NCI-H345 treated with DMSO at 0.1 percent for 48 hours (cell line): ENCODE data around the gene MAP2.
"Not testable (repeated sequence)": the region's sequence is repeated elsewhere in the genome, so short reads cannot be mapped to it uniquely, and the experiment has no call there.

Experiments
- DNase-seq: peaks from one replicate; lab custom pipeline; 2025; ENCODE audit not compliant: unreplicated experiment; lab: John Stamatoyannopoulos, UW

The MAP2 gene

GRCh38 chr2:209584472-209584871 lies 160.6 kb downstream of the MAP2 start:
- no peak for DNase-seq

GRCh38 chr2:209584915-209585314 lies 161.1 kb downstream of the MAP2 start:
- DNase-seq: no peak

DNA sequence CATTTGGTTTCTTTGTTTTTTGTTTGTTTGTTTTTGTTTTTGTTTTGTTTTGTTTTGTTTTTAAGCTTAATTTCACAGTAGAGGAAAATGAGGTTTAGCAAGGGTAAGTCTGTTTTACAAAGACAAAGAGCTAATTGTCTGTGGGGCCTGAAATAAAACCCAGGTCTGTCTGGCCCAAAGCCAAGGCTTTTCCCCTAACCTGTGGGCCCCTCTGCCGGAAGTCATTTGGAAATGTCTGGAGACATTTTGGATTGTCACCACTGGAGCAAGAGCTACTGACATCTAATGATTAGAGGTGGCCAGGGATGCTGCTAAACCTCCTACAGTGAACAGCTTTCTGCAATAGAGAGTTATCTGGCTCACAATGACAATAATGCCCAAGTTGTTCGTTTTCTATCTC lies 167.2 kb downstream of the MAP2 start:
- DNase-seq: no peak

GRCh38 chr2:209592106-209592505 lies 168.3 kb downstream of the MAP2 start:
- no peak for DNase-seq

DNA sequence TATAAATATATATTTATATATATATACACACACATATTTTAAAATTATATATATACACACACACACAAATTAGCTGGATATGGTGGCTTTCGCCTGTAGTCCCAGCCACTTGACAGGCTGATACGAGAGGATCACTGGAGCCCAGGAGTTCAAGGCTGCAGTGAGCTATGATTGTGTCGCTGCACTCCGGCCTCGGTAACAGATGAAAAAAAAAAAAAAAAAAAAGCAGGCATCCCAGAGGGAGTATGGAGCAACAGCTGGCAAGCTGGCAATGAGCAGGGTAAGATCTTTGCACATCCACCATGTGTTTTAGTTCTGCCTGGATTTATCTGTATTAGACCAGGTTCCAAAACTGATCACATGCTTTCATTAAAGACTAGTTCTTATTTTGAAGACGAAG lies 170.1 kb downstream of the MAP2 start:
- DNase-seq: no peak

- DNase-seq: no peak
Observed at GRCh38 chr2:209596262-209596661, 172.4 kb downstream of the MAP2 start.

DNA sequence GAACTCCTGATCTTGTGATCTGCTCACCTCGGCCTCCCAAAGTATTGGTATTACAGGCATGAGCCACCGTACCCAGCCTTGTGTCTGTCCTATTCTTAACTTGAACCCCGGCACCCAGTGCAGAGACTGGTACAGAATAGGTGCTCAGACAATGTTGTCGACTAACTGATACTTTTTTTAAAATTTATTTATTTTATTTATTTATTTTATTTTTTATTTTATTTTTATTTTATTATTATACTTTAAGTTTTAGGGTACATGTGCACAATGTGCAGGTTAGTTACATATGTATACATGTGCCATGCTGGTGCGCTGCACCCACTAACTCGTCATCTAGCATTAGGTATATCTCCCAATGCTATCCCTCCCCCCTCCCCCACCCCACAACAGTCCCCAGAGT lies 174.4 kb downstream of the MAP2 start:
- not testable (repeated sequence) for DNase-seq

DNA sequence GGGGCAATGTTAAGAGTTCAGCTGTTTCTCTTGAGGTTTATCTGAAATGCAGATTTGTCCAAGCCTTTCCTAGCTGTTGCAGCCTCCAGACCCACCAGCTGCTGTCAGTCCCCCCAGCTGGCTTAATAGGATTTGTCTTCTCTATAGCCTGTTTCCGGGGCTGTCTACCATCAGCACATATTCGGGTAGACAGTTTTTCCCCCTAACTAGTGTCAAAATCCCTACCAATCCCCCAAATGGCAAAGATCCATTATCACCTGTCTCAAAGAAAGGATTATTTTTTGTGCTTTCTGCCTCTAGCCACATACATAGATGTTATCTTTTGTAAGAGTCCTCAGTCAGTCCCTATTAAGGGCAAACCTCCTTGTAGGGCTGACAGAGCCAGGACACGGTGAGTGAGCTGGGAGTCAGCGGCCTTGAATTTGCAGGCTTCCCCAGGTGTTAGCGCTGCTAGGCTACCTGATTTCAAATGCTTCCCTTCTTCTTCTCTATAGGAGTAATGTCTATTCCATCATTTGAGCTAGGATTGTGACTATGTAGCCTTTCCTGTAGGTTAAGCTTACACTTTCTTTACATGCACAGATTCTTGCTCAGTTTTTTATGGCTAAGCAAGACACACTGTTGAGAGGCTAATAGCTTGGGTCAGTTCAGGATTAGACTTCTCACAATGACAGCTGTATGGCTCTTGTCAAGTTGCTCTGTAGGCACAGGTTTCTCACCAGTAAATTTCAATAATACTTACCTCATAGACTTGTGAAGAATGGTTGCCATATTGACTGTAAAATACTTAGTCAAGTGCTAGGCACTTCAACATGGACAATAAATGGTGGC lies 176.7 kb downstream of the MAP2 start:
- no peak for DNase-seq

- no peak for DNase-seq
Observed at GRCh38 chr2:209601497-209601896, 177.7 kb downstream of the MAP2 start.

DNA sequence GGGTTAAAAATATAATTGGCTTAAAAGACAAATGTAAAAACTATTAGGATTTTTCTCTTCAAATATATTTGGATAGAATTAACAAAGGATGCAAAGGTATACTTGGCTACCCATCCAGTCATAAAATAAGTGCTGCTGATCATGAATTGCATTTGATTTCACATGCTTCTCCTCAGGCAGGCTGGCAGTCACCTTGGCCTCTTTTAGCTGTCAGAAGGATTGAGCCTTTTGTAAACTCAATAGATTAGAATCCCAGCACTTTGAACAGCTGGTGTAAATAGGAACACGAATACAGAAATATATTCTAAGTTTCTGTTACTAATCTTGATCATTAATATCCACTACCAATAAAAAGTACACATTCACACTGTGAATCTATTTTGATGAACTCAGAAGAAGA lies 178.4 kb downstream of the MAP2 start:
- no peak for DNase-seq

DNA sequence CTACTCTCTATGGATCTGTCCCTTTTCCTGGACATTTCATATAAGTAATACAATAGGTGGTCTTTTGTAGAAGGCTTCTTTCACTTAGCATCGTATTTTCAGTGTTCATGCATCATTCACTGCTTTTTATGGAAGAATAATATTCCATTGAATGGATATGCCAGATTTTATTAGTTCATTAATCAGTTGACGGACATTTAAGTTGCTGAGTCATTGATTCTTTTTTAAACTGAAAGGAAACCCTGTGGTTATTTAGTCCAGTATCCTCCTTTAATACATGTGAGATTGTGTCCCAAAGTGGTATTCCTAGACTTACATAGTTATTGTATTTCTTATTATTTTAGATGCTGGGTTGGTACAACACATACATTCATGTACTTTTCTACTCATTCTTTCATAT lies 185.7 kb downstream of the MAP2 start:
- no peak for DNase-seq

- no peak for DNase-seq
Observed at GRCh38 chr2:209610631-209611030, 186.8 kb downstream of the MAP2 start.

DNA sequence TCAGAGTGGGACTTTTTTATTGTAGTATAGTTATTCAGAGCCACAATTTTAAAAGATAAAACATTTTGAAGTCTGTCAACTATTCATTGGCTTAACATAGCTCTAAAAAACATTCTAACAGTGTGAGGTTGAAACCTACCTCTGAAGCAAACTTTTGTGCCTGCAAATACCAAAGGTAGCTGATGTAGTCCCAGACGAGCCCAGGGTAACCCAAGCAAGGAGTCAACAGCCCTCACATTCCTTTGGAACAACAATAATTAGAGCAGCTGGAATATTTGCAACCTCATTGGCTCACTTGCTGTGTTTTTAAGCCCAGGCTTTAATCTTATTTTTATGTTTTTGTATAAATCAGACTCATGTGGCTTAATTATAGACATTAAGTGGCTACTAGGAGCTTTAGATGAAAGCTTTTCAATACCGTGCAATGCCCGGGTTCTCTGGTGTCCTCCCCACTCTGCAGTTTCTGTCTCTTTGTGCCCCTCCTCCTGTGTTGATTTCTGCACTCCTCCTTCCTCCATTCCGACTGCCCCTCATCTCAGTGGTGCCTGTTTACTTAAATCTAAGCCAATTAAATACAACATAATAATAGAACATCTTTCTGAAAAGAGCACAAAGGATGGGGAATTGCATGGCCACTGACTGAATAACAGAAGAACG lies 189.9 kb downstream of the MAP2 start:
- DNase-seq: no peak

GRCh38 chr2:209614690-209615369 lies 191.0 kb downstream of the MAP2 start:
- DNase-seq: no peak

DNA sequence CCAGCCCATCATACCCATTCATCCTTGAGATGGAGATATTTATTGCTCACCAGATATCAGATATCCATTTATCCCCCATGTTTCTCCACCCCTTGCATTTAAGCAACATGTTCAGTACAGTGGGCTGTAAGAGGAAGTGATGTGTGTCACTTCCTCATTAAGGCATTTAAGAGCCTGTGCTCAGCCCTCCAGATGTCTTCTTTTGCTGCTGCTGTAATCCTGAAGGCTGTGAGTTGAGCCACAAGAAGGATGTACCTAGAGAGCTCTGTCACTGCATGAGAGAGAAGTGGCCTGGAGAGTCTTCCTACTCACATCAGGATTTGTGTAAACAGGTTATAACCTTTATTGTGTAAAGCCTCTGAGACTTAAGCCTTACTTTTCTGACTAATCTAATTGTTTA lies 195.9 kb downstream of the MAP2 start:
- no peak for DNase-seq

- no peak for DNase-seq
Observed at GRCh38 chr2:209624192-209624938, 200.5 kb downstream of the MAP2 start.

DNA sequence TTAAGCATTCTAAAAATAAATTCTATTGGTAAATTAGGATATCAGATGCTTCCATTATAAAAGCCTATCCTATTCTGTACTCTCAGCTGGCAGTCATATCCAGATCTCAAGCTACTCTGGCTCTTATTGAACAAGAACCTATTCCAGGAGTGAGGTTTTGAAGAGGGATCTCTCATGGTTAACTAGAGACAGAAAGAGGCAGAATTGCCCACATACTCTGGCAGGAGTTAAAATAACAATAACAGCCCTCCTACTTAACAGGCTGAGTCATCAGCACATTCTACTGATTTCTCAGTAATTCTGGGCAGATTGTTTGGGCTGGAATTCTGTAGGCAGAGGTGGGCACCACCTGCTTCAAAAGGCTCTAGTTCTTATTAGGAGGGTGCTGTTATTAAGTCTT lies 205.8 kb downstream of the MAP2 start:
- no peak for DNase-seq

GRCh38 chr2:209633911-209634310 lies 210.1 kb downstream of the MAP2 start:
- DNase-seq: no peak

DNA sequence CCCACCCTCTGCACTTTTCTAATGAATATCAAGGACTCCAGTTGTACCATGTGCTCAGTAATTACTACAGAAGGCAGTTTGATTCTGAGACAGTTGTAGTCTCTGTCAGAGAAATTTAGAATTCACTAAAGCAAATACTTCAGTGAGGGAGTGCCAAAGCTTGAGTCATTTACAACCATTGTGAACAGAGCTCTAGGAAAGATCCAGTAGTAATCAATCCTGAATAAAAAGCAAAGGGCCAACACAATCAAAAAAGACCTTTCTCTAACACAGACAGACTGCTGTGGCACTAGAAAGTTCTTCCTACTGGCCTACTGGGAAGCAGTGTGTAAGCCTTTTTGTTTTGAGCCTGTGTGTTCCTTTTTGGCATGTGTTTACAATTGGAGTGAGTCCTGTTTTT lies 212.2 kb downstream of the MAP2 start:
- DNase-seq: no peak

DNA sequence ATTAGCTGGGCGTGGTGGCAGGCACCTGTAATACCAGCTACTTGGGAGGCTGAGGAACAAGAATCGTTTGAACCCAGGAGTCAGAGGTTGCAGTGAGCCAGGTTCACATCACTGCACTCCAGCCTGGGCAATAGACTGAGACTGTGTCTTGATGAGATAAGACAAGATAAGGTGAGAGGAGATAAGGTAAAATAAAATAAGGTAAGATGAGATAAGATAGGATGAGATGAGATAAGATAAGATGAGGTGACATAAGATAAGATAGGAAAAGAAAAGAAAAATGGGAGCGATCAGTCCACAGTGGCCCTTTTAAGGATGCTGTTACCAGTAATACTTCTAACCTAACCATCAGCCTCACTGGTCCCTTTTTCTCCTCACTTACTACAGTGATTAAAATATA lies 213.4 kb downstream of the MAP2 start:
- DNase-seq: no peak

DNA sequence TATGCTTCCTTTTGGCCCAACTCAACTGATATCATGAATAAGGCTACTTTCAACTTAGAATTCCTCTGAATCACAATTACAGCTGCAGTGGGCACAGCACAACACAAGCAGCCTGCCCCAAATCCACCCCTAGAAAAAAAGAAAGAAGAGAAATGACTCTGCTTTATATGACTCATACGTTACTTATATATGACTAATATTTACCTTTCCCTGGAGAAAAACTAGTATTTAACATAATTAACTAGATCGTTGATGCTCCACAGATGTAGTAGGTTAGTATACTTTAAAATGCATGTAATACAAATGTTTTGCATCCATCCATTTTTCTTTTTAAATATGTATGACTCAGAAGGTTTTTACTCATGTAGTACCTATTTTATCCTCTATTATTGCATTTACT lies 214.5 kb downstream of the MAP2 start:
- DNase-seq: no peak
